Astrocyte (in vitro differentiated cells and primary cell): ENCODE results near the gene RTEL1. TPM values are rescaled to one million over a fixed set of nuclear protein-coding genes. Genes with fewer than 3 reads are reported as not detected.

Source experiments
- DNase-seq: peaks from one replicate; pipeline ENCODE4 v3.0.0-alpha.2; 2010; ENCODE audit warnings: low read depth
- FAIRE-seq: peaks from 2 replicates; lab custom pipeline; 2011; peaks lifted over from hg19 to GRCh38; lab: Jason Lieb, UNC
- H2AFZ ChIP-seq: 2 replicates; pipeline ENCODE4 v1.6.0; 2012; ENCODE audit warnings: low read depth, low read length, inconsistent platforms
- H3K27ac ChIP-seq: 2 replicates; pipeline ENCODE4 v1.5.1; 2011; ENCODE audit warnings: low read depth, low read length, inconsistent platforms
- H3K27me3 ChIP-seq: 2 replicates; pipeline ENCODE4 v1.6.0; 2011; ENCODE audit warnings: low read length, inconsistent platforms; ENCODE audit not compliant: insufficient read depth
- H3K36me3 ChIP-seq: 2 replicates; pipeline ENCODE4 v1.5.1; 2011; ENCODE audit warnings: low read length, inconsistent platforms; ENCODE audit not compliant: insufficient read depth
- H3K4me1 ChIP-seq: 2 replicates; pipeline ENCODE4 v1.5.1; 2011; ENCODE audit warnings: low read length, inconsistent platforms; ENCODE audit not compliant: insufficient read depth
- H3K4me2 ChIP-seq: 2 replicates; pipeline ENCODE4 v1.6.0; 2012; ENCODE audit warnings: low read length, inconsistent platforms
- H3K4me3 ChIP-seq: 2 replicates; pipeline ENCODE4 v1.5.1; 2011; ENCODE audit warnings: low read depth, mild to moderate bottlenecking, low read length, inconsistent platforms; ENCODE audit not compliant: insufficient read depth
- H3K79me2 ChIP-seq: 2 replicates; pipeline ENCODE4 v1.6.0; 2012; ENCODE audit warnings: mild to moderate bottlenecking, low read length, inconsistent platforms; ENCODE audit not compliant: insufficient read depth
- H3K9ac ChIP-seq: 2 replicates; pipeline ENCODE4 v1.6.0; 2012; ENCODE audit warnings: mild to moderate bottlenecking, low read length, inconsistent platforms
- H3K9me3 ChIP-seq: 2 replicates; pipeline ENCODE4 v1.5.1; 2012; ENCODE audit warnings: low read depth, mild to moderate bottlenecking, low read length, inconsistent platforms; ENCODE audit not compliant: insufficient read depth
- H4K20me1 ChIP-seq: 2 replicates; pipeline ENCODE4 v1.6.0; 2012; ENCODE audit warnings: low read length, inconsistent platforms; ENCODE audit not compliant: insufficient read depth
- H3K27ac Mint-ChIP-seq: one replicate; pipeline ENCODE4 v1.8.0; 2021; ENCODE audit warnings: mild to moderate bottlenecking, mixed read lengths; ENCODE audit not compliant: unreplicated experiment
- H3K27me3 Mint-ChIP-seq: one replicate; pipeline ENCODE4 v1.8.0; 2021; ENCODE audit warnings: low read depth, mixed read lengths; ENCODE audit not compliant: unreplicated experiment
- H3K36me3 Mint-ChIP-seq: one replicate; pipeline ENCODE4 v1.8.0; 2021; ENCODE audit warnings: low read depth, mixed read lengths; ENCODE audit not compliant: unreplicated experiment
- H3K4me1 Mint-ChIP-seq: one replicate; pipeline ENCODE4 v1.8.0; 2021; ENCODE audit warnings: low read depth, mixed read lengths; ENCODE audit not compliant: unreplicated experiment
- H3K4me3 Mint-ChIP-seq: one replicate; pipeline ENCODE4 v1.8.0; 2021; ENCODE audit warnings: mild to moderate bottlenecking, moderate library complexity, mixed read lengths; ENCODE audit not compliant: unreplicated experiment
- H3K9me3 Mint-ChIP-seq: one replicate; pipeline ENCODE4 v1.8.0; 2021; ENCODE audit warnings: mild to moderate bottlenecking, mixed read lengths; ENCODE audit not compliant: unreplicated experiment
- CTCF ChIP-seq: IDR thresholded peaks from 2 replicates; pipeline ENCODE4 v1.5.1; 2011; ENCODE audit warnings: low read depth, mild to moderate bottlenecking, inconsistent platforms, low read length, moderate library complexity; ENCODE audit not compliant: insufficient read depth
- EZH2 ChIP-seq: IDR thresholded peaks from 2 replicates; pipeline ENCODE4 v1.6.1; 2012; ENCODE audit warnings: mild to moderate bottlenecking, low read length, inconsistent platforms; ENCODE audit not compliant: insufficient read depth
- total RNA-seq: library from RNA; stranded (reverse); gene quantifications from 2 replicates; pipeline ENCODE4 v1.2.1, GENCODE V29; 2021

The RTEL1 gene
- total RNA-seq, 1 donor from 2014 or later = 15.5 TPM

GRCh38 chr20:63622096-63622495 is 36.0 kb upstream of the RTEL1 start:
- no peak for TF ChIP-seq EZH2
- no peak for TF ChIP-seq CTCF
- no peaks in the 10 kb centered on the region for H3K9me3 Mint-ChIP-seq
- Histone ChIP-seq H3K27me3 (no peaks in the 10 kb centered on the region), H3K4me1 (peaks cover 3% of the 10 kb centered on the region), H3K4me3 (no peak overlapping the region), H3K9ac (no peak overlapping the region), H3K36me3 (no peaks in the 10 kb centered on the region), H4K20me1 (peaks cover 37% of the 10 kb centered on the region), H3K79me2 (peaks cover 77% of the 10 kb centered on the region), H3K27ac (no peak overlapping the region), H3K4me2 (no peak overlapping the region), H3K9me3 (no peaks in the 10 kb centered on the region), H2AFZ (no peak overlapping the region)
- peaks cover 2% of the 10 kb centered on the region for H3K4me1 Mint-ChIP-seq
- H3K36me3 Mint-ChIP-seq = peaks cover 14% of the 10 kb centered on the region
- FAIRE-seq (no peak), DNase-seq (no peak)
- H3K27me3 Mint-ChIP-seq = no peaks in the 10 kb centered on the region
- H3K27ac Mint-ChIP-seq = no peak overlapping the region
- no peak overlapping the region for H3K4me3 Mint-ChIP-seq

GRCh38 chr20:63622732-63623131 is 35.4 kb upstream of the RTEL1 start:
- Histone ChIP-seq H2AFZ (no peak overlapping the region), H3K27me3 (no peaks in the 10 kb centered on the region), H4K20me1 (peaks cover 37% of the 10 kb centered on the region), H3K9me3 (no peaks in the 10 kb centered on the region), H3K4me3 (no peak overlapping the region), H3K4me2 (no peak overlapping the region), H3K36me3 (no peaks in the 10 kb centered on the region), H3K79me2 (peaks cover 81% of the 10 kb centered on the region), H3K4me1 (peaks cover 3% of the 10 kb centered on the region), H3K27ac (no peak overlapping the region), H3K9ac (no peak overlapping the region)
- no peak for DNase-seq
- no peak overlapping the region for H3K4me3 Mint-ChIP-seq
- H3K36me3 Mint-ChIP-seq = peaks cover 12% of the 10 kb centered on the region
- no peaks in the 10 kb centered on the region for H3K9me3 Mint-ChIP-seq
- no peaks in the 10 kb centered on the region for H3K27me3 Mint-ChIP-seq
- H3K4me1 Mint-ChIP-seq = peaks cover 2% of the 10 kb centered on the region
- no peak for FAIRE-seq
- H3K27ac Mint-ChIP-seq = no peak overlapping the region
- TF ChIP-seq CTCF = no peak
- TF ChIP-seq EZH2 = no peak

GRCh38 chr20:63624486-63624885 is 33.6 kb upstream of the RTEL1 start:
- no peak for FAIRE-seq
- no peak for DNase-seq
- no peaks in the 10 kb centered on the region for H3K27me3 Mint-ChIP-seq
- H3K9ac ChIP-seq = no peak overlapping the region
- no peaks in the 10 kb centered on the region for H3K36me3 Mint-ChIP-seq
- no peak overlapping the region for H3K4me2 ChIP-seq
- H3K36me3 ChIP-seq = no peaks in the 10 kb centered on the region
- TF ChIP-seq EZH2 = no peak
- TF ChIP-seq CTCF = no peak
- H3K9me3 Mint-ChIP-seq = no peaks in the 10 kb centered on the region
- peaks cover 74% of the 10 kb centered on the region for H3K79me2 ChIP-seq
- H3K9me3 ChIP-seq = no peaks in the 10 kb centered on the region
- peaks cover 7% of the 10 kb centered on the region for H3K4me1 Mint-ChIP-seq
- H4K20me1 ChIP-seq = peaks cover 23% of the 10 kb centered on the region
- H3K4me3 Mint-ChIP-seq = no peak overlapping the region
- peaks cover 8% of the 10 kb centered on the region for H3K4me1 ChIP-seq
- H3K27me3 ChIP-seq = no peaks in the 10 kb centered on the region
- no peak overlapping the region for H3K4me3 ChIP-seq
- H3K27ac Mint-ChIP-seq = no peak overlapping the region
- H3K27ac ChIP-seq = no peak overlapping the region
- H2AFZ ChIP-seq = no peak overlapping the region
